HEK293T (cell line): ENCODE data around the gene GTSE1.

ENCODE experiments used
- BHLHE40 ChIP-seq: fragments of 450-650 bp; IDR thresholded peaks from 2 replicates; pipeline ENCODE4 v1.6.1; 2016; ENCODE audit warnings: mild to moderate bottlenecking, moderate library complexity, borderline replicate concordance
- ELF4 ChIP-seq: fragments of 450-650 bp; IDR thresholded peaks from 2 replicates; pipeline ENCODE4 v1.6.1; 2017; ENCODE audit warnings: antibody characterized with exemption
- FOXA1 ChIP-seq: fragments of 450-650 bp; IDR thresholded peaks from 2 replicates; pipeline ENCODE4 v1.6.1; 2016; ENCODE audit warnings: mild to moderate bottlenecking
- SP1 ChIP-seq: fragments of 450-650 bp; IDR thresholded peaks from 2 replicates; pipeline ENCODE4 v1.6.1; 2017
- SUZ12 ChIP-seq: fragments of 450-650 bp; IDR thresholded peaks from 2 replicates; pipeline ENCODE4 v1.6.1; 2016; ENCODE audit warnings: mild to moderate bottlenecking

- TF ChIP-seq BHLHE40 (no peak), SP1 (no peak), FOXA1 (no peak), ELF4 (no peak), SUZ12 (no peak)
These were observed 71.8 kb downstream of the GTSE1 start for GRCh38 chr22:46368422-46368821.
